ENCODE data around the gene SYNGR3.
"Not testable (repeated sequence)": the region's sequence is repeated elsewhere in the genome, so short reads cannot be mapped to it uniquely, and the experiment has no call there.

The SYNGR3 gene
- 2.8 to 3.4 reads per million in 2 donors for total RNA-seq

- DNase-seq = no peak
Measured at GRCh38 chr16:1989209-1990100, at the start of gene SYNGR3. Gene SYNGR3 (plus strand): TSS chr16:1989970. CDS start chr16:1990103, 133 bp downstream.

GRCh38 chr16:1940273-1941161 lies 49.3 kb upstream of the SYNGR3 start:
- DNase-seq = no peak

DNA sequence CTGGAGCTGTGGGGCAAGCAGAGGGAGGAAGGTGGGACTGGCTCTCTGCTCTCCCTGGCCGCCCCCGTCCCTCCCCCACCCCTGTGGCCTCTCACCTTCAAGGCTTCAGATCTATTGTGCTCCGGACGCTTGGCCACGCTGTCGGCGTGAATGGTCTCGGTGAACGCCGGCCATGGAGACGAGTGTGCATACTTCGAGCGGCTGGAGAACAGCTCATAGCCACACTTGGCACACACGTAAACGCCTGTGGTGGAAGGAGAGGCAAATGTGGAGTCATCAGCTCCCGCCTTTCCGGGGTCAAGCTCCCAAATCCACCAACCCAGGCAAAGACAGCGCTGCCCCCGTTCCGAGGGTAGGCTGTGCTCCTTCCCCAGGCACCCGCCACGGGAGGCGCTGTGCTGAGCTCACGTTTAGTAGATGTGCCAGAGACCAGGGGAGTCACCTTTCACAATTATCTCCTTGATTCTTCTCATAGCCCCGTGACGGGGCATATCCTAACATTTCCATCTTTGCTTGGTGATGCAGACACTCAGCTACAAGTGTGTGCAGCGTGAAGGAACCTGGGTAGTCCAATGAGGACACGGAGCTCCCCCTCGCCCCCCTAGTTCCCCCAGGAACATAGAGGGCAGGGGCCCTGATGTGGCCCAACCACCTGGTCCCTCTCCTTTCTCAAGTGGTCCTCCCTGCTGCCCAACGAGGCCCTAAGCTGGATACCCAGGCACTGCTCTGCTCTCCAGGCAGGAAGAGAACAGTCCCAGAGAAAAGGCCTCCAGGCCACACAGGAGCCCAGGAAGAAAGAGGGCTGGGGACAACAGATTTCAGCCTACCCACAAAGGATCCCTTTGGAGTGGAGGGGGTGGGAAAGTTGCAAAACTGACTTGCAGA lies 48.4 kb upstream of the SYNGR3 start:
- no peak for DNase-seq

DNA sequence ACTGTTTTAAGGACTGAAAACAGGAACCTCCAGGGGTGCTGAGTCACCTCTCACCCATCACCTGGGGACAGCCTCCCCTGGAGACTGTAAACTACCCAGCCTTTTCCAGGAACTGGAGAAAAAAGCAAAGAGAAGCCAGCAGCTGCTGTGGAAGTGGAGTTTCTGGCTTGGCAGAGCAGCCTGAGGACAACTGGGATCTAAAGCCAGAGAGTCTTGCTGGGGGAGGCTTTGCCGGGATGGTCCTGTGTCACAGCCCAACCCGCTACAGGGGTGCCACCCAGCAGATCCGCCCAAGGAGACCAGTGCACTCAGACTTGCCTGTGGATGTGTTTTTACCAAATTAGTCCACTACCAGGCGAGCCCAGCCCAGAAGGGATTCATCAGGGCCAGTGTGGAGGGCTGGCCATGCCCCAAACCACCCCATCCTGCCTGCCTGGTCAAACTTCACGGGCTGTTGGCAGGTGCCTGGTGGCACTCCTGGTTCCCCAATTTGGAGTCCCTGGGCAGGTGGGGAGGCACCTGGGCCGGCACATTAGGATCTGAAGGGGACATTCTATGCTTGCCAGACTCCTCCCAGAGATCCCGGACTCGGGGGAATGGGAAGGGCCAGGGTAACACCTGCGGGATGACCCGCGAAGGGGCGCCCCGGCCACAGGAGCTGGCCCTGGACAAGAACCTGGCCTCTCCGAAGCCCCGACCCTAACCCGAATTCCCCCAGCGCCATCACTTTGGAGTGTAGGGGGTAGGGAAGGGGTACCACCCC lies 47.5 kb upstream of the SYNGR3 start:
- no peak for DNase-seq

GRCh38 chr16:1942810-1943726 lies 46.7 kb upstream of the SYNGR3 start, which contains the start of gene MSRB1:
Gene MSRB1 (minus strand): TSS chr16:1943199. CDS start chr16:1943156, 43 bp downstream.
- DNase-seq = peak; percentile 99

DNA sequence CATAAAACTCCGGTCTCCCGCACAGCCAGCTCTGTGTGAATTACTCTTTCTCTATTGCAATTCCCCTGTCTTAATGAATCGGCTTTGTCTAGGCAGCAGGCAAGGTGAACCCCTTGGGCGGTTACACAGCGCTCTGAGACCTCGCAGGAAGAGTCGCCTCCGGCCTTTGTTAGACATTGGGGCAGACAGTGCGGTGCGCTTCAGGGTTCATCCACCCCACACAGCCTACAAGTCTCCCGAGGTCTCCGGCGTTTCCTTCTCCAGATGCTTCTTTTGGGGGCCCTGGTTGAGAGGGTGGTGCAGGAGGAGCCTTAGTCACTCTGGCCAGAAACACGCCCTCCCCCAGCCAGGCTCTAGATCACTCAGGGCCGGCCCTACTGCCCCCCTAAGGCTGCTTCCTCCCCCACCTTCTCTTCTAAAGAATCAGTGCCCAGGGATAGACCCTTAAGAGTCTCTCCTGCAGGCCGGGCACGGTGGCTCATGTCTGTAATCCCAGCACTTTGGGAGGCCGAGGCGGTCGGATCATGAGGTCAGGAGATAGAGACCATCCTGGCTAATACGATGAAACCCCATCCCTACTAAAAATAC lies 45.1 kb upstream of the SYNGR3 start:
- no peak for DNase-seq

- DNase-seq = no peak
Measured at GRCh38 chr16:1945559-1946391, 44.0 kb upstream of the SYNGR3 start.

GRCh38 chr16:1946495-1947368 lies 43.0 kb upstream of the SYNGR3 start:
- DNase-seq = no peak

- no peak for DNase-seq
Measured at GRCh38 chr16:1947369-1947670, 42.5 kb upstream of the SYNGR3 start.

DNA sequence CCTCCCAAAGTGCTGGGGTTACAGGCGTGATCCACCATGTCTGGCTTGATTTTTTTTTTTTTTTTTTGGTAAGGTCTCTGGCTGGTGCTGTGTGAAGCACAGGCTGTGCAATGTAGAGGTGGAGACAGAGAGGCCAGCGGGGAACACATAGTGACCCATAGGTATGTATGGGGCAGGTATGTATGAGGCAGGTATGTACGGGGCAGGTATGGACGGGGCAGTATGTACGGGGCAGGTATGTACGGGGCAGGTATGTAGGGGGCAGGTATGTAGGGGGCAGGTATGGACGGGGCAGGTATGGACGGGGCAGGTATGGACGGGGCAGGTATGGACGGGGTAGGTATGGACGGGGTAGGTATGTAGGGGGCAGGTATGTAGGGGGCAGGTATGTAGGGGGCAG lies 40.3 kb upstream of the SYNGR3 start:
- DNase-seq = no peak

DNA sequence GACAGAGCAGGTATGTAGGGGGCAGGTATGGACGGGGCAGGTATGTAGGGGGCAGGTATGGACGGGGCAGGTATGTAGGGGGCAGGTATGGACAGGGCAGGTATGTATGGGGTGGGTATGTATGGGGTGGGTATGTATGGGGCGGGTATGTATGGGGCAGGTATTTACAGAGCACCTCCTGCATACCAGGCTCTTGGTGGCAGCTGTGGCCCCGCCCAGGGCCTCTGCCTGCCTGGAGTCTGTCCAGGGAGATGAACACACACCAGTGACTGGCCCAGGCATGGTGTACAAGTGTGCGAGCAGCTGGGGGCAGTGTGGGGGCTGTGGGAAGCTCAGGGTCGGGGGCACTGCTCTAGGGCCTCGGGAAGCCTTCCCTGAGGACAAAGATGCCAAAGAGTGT lies 39.7 kb upstream of the SYNGR3 start:
- DNase-seq = no peak

DNA sequence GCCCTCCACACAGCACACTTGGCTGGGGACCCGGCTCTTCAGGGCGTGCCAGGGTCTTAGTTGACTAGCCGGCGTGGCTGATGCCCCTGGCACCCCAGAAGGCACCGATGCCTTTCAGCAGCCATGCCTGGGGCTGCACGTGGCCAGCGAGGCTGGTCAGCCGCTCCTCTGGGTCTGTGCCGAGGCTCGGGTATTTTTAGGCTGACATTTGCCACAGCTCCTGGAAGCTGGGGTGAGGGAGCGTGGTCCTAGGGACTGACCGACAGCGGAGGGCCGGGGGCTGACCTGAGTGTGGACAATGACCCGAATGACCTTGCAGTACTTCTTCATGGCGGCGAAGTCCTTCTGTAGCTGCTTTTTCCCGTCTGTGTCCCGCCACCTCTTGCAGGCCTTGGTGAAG lies 39.2 kb upstream of the SYNGR3 start:
- DNase-seq = no peak

- no peak for DNase-seq
Measured at GRCh38 chr16:1953734-1954133, 36.0 kb upstream of the SYNGR3 start.

GRCh38 chr16:1957434-1958142 lies 32.2 kb upstream of the SYNGR3 start:
- not testable (repeated sequence) for DNase-seq

GRCh38 chr16:1958143-1958491 lies 31.7 kb upstream of the SYNGR3 start:
- DNase-seq = not testable (repeated sequence)

DNA sequence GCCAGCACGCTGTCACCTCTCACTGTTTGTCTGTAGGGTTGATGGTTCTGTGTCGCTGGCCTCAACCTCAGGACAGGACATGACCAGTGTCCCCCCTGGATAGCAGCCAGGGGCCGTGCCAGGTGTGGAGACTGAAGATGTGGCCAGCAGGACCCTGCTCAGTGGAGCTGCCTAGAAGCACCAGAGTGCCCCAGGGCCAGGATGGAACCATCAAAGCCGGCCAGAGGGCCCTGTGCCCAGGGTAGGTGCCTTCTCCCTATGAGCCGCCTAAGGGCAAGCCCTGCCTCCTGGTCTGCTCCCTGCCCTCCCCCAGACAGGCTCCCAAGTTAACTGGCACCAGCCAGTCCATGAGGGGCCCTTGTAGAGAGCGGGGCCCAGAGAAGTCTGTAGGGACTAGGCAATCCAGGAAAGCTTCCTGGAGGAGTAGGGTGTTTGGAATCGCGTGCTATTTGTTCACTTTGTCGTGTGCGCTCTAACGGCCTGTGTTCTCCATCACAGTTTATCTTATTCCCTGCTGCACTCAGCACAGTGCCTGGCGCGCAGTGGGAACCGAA lies 31.0 kb upstream of the SYNGR3 start:
- no peak for DNase-seq

DNA sequence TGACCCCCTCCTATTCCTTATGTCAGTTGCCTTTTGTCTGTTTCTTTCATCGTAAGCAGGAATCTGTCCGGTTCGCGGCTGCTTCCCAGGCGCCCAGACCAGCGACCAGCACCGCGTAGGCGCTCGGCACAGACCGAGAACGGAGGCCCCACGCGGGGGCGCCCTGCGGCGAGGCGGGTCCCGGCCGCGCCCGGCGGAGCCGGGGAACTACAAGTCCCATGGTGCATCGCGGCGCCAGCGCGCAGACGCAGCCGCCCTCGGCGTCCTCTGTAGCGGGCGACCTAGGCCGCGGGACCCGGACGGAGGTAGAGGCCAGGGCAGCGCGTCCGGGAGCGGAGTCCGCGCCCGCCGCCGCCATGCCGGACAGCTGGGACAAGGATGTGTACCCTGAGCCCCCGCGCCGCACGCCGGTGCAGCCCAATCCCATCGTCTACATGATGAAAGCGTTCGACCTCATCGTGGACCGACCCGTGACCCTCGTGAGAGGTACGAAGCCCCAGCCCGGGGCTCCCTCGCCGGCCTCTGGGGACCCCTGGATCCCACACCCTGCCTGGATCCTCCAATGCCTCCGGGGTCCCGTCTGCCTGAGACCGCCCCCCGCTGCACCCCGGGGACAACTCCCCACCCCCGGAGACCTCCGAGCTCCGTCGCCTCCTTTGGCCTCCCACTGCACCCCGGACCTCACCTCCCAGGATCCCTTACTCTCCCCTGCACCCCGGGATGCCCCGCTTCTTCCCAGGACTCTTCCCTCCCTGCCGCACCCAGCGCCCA lies 30.3 kb upstream of the SYNGR3 start, which contains the start of gene NDUFB10:
TSS of gene NDUFB10 (plus strand) at position 270 of the 771 bp plus-strand sequence. CDS start at position 357, 87 bp downstream.
- DNase-seq = peak; percentile 90

All from T-helper 9 cell (primary cell).